HepG2 (cell line): ENCODE results near the gene NUP62. TPM values are rescaled to one million over a fixed set of nuclear protein-coding genes. Genes with fewer than 3 reads are reported as not detected.

Experiments used
- ATAC-seq: fragments of 200-7000 bp; cut with Tn5 transposase; 3 replicates; pipeline ENCODE4 v1.9.1; 2020; ENCODE audit warnings: mild to moderate bottlenecking, moderate library complexity
- BruUV-seq: library from RNA; stranded (reverse); fragments of 400-500 nt; replicated peaks from 2 replicates; lab custom pipeline; 2021; lab: Mats Ljungman, UMichigan
- CTCF ChIA-PET: fragments of 300-600 bp; formaldehyde crosslinking; extraction: SDS; loops from one replicate; lab custom pipeline; 2021; ENCODE audit warnings: low total read pairs, inconsistent platforms, low intra/inter-chr PET ratio; lab: Yijun Ruan, JAX
- POLR2A ChIA-PET: fragments of 350-600 bp; sonication (Branson Sonifier 250); formaldehyde crosslinking; loops from one replicate; lab custom pipeline; 2020; ENCODE audit warnings: antibody characterized with exemption, inconsistent platforms; lab: Yijun Ruan, JAX
- DNase-seq: peaks from one replicate; pipeline ENCODE4 v3.0.0-alpha.2; 2015; ENCODE audit warnings: low spot score
- FAIRE-seq: peaks from 3 replicates; lab custom pipeline; 2011; peaks lifted over from hg19 to GRCh38; lab: Jason Lieb, UNC
- H2AFZ ChIP-seq: one replicate; pipeline ENCODE4 v1.6.1; 2011; ENCODE audit warnings: low read length, inconsistent platforms
- H3K27ac ChIP-seq: fragments of 300-600 bp; 3 replicates; pipeline ENCODE4 v1.8.0; 2011; ENCODE audit warnings: mixed run types, mild to moderate bottlenecking, mixed read lengths, low read length, inconsistent platforms; ENCODE audit not compliant: insufficient read depth; ENCODE audit errors: extremely low read length
- H3K27me3 ChIP-seq, 2 experiments: fragments of 200-600 bp in 1 of 2; 2 replicates in 1 of 2; 3 replicates in 1 of 2; pipeline versions ENCODE4 v1.6.0 to v1.8.0; 2011; ENCODE audit warnings: low read length in 2 of 2, mild to moderate bottlenecking in 2 of 2, moderate library complexity in 2 of 2, inconsistent platforms in 1 of 2; ENCODE audit not compliant: insufficient read depth in 2 of 2, control insufficient read depth in 1 of 2
- H3K36me3 ChIP-seq, 2 experiments: fragments of 200-600 bp in 1 of 2; replicated peaks in 1 of 2; 2 replicates in 1 of 2; 3 replicates in 1 of 2; pipeline versions ENCODE4 v1.5.1 to v1.8.0; 2011; ENCODE audit warnings: low read length in 2 of 2, inconsistent platforms in 1 of 2; ENCODE audit not compliant: insufficient read depth in 2 of 2, control insufficient read depth in 1 of 2
- H3K4me1 ChIP-seq: 2 replicates; pipeline ENCODE4 v1.5.1; 2012; ENCODE audit warnings: low read length, inconsistent platforms; ENCODE audit not compliant: insufficient read depth
- H3K4me2 ChIP-seq: 2 replicates; pipeline ENCODE4 v1.6.0; 2011; ENCODE audit warnings: low read depth, low read length, inconsistent platforms
- H3K4me3 ChIP-seq, 3 experiments: fragments of 200-600 bp in 1 of 3; sonication (generic), shearing (Covaris generic) in 1 of 3; replicated peaks in 1 of 3; 2 replicates each; pipeline ENCODE4 v1.5.1; 2011 to 2016; ENCODE audit warnings: low read length in 3 of 3, inconsistent platforms in 2 of 3, low read depth in 2 of 3, mild to moderate bottlenecking in 2 of 3, control low read depth in 1 of 3, mixed read lengths in 1 of 3; ENCODE audit not compliant: insufficient read depth in 1 of 3
- H3K79me2 ChIP-seq: one replicate; pipeline ENCODE4 v1.6.1; 2011; ENCODE audit warnings: low read length, inconsistent platforms; ENCODE audit not compliant: insufficient read depth
- H3K9ac ChIP-seq: 2 replicates; pipeline ENCODE4 v1.6.0; 2011; ENCODE audit warnings: mild to moderate bottlenecking, low read depth, low read length, inconsistent platforms; ENCODE audit not compliant: insufficient read depth
- H3K9me3 ChIP-seq: 2 replicates; pipeline ENCODE4 v1.5.1; 2012; ENCODE audit warnings: mild to moderate bottlenecking, low read length
- H4K20me1 ChIP-seq: 2 replicates; pipeline ENCODE4 v1.6.0; 2011; ENCODE audit warnings: inconsistent platforms, mild to moderate bottlenecking, low read length, moderate library complexity; ENCODE audit not compliant: insufficient read depth
- ATF1 ChIP-seq: IDR thresholded peaks from 2 replicates; pipeline ENCODE4 v1.6.1; 2016; ENCODE audit warnings: mild to moderate bottlenecking, control low read depth
- GLI4 ChIP-seq: sonication (generic); formaldehyde crosslinking; IDR thresholded peaks from 2 replicates; pipeline ENCODE4 v1.5.1; 2020; ENCODE audit warnings: missing genetic modification reagents, mild to moderate bottlenecking, moderate library complexity, borderline replicate concordance
- IRF2 ChIP-seq: IDR thresholded peaks from 2 replicates; pipeline ENCODE4 v1.6.1; 2018; ENCODE audit warnings: missing genetic modification reagents, missing compliant biosample characterization
- NPAS2 ChIP-seq: sonication (generic); formaldehyde crosslinking; IDR thresholded peaks from 2 replicates; pipeline ENCODE4 v1.8.0; 2022; ENCODE audit warnings: mild to moderate bottlenecking, missing genetic modification reagents, borderline replicate concordance
- SKI ChIP-seq: fragments of 450-650 bp; IDR thresholded peaks from one replicate; pipeline ENCODE4 v1.6.1; 2018; ENCODE audit warnings: mild to moderate bottlenecking; ENCODE audit not compliant: partially characterized antibody
- ZKSCAN1 ChIP-seq: fragments of 150-350 bp; IDR thresholded peaks from 2 replicates; pipeline ENCODE4 v1.6.1; 2014; ENCODE audit warnings: low read length
- ZKSCAN5 ChIP-seq: sonication (generic); formaldehyde crosslinking; IDR thresholded peaks from 2 replicates; pipeline ENCODE4 v1.5.1; 2020; ENCODE audit warnings: mild to moderate bottlenecking, missing genetic modification reagents
- ZKSCAN8 ChIP-seq: IDR thresholded peaks from 2 replicates; pipeline ENCODE4 v1.6.1; 2016; ENCODE audit warnings: borderline replicate concordance, missing genetic modification reagents, missing compliant biosample characterization
- ZNF260 ChIP-seq: sonication (generic); formaldehyde crosslinking; IDR thresholded peaks from 2 replicates; pipeline ENCODE4 v1.4.0; 2020; ENCODE audit warnings: missing genetic modification reagents, low read depth, mild to moderate bottlenecking, borderline replicate concordance
- WGBS: methylation state at CpG from one replicate; pipeline ENCODE4 v1.1.6; 2017; ENCODE audit warnings: low lambda C conversion rate; 5-methylcytosine and 5-hydroxymethylcytosine counted together
- in situ Hi-C: cut with HindIII; loops from 2 replicates; pipeline ENCODE4 v1.10.0; 2017; ENCODE audit warnings: low pct_unique_long_range_greater_than_20kb; ENCODE audit not compliant: extremely low pct_ligation_motif_present
- intact Hi-C: fragments of 100-400 bp; cut with micrococcal nuclease; formaldehyde crosslinking; loops from one replicate; pipeline ENCODE4 v1.10.0; 2022; ENCODE audit not compliant: unreplicated experiment
- polyA plus RNA-seq, 8 experiments: library from polyadenylated mRNA; depleted of rRNA in 3 of 8; stranded (reverse) in 7 of 8; unstranded in 1 of 8; fragments of >200 nt; fragmentation: Illumina TruSeq in 4 of 8; extraction: Trizol in 4 of 8; gene quantifications; 2 replicates each; pipeline versions ENCODE4 v1.2.1 to v1.2.3, GENCODE V29; 2011 to 2016; ENCODE audit warnings: low read depth in 4 of 8, missing spikeins in 1 of 8, mixed read lengths in 1 of 8; ENCODE audit not compliant: insufficient read depth in 1 of 8
- total RNA-seq, 5 experiments: library from RNA; depleted of rRNA; stranded (reverse); fragments of >200 nt; fragmentation: Illumina TruSeq; extraction: Trizol; gene quantifications; 2 replicates each; pipeline ENCODE4 v1.2.3, GENCODE V29; 2016; ENCODE audit warnings: low read depth in 1 of 5
- TF ChIP-seq, protein P1 (sequence below): sonication (generic); formaldehyde crosslinking; IDR thresholded peaks from 2 replicates; pipeline ENCODE4 v1.5.0; 2020; ENCODE audit warnings: mild to moderate bottlenecking, missing genetic modification reagents, moderate library complexity
- TF ChIP-seq, protein P2 (sequence below): sonication (generic); formaldehyde crosslinking; IDR thresholded peaks from 2 replicates; pipeline ENCODE4 v1.4.0; 2020; ENCODE audit warnings: mild to moderate bottlenecking, low read depth, missing genetic modification reagents

Gene NUP62
- total and polyA plus RNA-seq, 2 of the 13 experiments (the other 11 are each of a cell fraction or from before 2014, with no cell fraction given): 16.5 to 41.5 TPM

DNA sequence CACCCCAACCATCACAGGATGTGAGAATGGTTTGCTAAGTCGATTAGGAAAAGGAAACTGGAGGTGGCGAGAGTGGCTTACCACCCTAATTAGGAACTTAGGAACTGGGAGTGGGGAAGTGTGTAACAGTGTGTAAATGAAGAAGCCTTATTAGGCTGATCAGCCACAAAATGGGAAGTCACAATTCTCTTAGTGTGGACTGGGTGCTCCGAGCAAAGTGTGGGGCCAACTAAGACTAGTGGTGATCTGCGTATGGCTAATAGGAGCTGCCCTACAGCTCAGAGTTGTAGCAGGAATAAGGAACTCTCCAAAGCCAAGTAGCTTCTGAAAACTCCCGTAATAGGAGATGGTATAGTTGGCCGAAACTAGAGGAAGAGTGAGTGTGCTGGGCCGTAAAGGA lies 24.1 kb upstream of the NUP62 start:
- BruUV-seq: no TSS peak
- Histone ChIP-seq H2AFZ (no peak overlapping the region), H3K27me3 (peaks cover 0 to 36% of the 10 kb centered on the region in 2 experiments; a peak in 3 of 5 replicates), H3K4me1 (peaks cover 64% of the 10 kb centered on the region), H3K4me2 (no peak overlapping the region), H3K9me3 (no peaks in the 10 kb centered on the region), H3K9ac (no peak overlapping the region), H3K79me2 (no peaks in the 10 kb centered on the region), H3K36me3 (no peaks in the 10 kb centered on the region), H3K27ac (no peak overlapping the region), H3K4me3 (no peak overlapping the region), H4K20me1 (no peaks in the 10 kb centered on the region)
- WGBS: 54% methylated on average over 7 of the region's 7 CpGs
- POLR2A ChIA-PET: interaction anchor here (1.3 to 2.9 kb wide), 2 partner anchors 23 to 24 kb away, joined by 4 to 17 read pairs; partner anchors contain the start of genes ATF5 and NUP62
- CTCF ChIA-PET: no interaction called here
- DNase-seq (no peak), FAIRE-seq (no peak), ATAC-seq (no peak)
- TF ChIP-seq NPAS2 (CRISPR knock-in tag): no peak
- TF ChIP-seq IRF2 (CRISPR knock-in tag): no peak
- no peak for TF ChIP-seq ZKSCAN8
- TF ChIP-seq SKI: no peak
- no peak for TF ChIP-seq ZKSCAN1
- in situ Hi-C loops (no loop called here), intact Hi-C loops (no loop called here)

GRCh38 chr19:49952906-49953305 lies 23.6 kb upstream of the NUP62 start:
- no peaks in the 10 kb centered on the region for H3K9me3 ChIP-seq
- no peak for TF ChIP-seq ATF1
- TF ChIP-seq, protein P1, sequence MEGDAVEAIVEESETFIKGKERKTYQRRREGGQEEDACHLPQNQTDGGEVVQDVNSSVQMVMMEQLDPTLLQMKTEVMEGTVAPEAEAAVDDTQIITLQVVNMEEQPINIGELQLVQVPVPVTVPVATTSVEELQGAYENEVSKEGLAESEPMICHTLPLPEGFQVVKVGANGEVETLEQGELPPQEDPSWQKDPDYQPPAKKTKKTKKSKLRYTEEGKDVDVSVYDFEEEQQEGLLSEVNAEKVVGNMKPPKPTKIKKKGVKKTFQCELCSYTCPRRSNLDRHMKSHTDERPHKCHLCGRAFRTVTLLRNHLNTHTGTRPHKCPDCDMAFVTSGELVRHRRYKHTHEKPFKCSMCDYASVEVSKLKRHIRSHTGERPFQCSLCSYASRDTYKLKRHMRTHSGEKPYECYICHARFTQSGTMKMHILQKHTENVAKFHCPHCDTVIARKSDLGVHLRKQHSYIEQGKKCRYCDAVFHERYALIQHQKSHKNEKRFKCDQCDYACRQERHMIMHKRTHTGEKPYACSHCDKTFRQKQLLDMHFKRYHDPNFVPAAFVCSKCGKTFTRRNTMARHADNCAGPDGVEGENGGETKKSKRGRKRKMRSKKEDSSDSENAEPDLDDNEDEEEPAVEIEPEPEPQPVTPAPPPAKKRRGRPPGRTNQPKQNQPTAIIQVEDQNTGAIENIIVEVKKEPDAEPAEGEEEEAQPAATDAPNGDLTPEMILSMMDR (CRISPR knock-in tag): no peak
- TF ChIP-seq, protein P2, sequence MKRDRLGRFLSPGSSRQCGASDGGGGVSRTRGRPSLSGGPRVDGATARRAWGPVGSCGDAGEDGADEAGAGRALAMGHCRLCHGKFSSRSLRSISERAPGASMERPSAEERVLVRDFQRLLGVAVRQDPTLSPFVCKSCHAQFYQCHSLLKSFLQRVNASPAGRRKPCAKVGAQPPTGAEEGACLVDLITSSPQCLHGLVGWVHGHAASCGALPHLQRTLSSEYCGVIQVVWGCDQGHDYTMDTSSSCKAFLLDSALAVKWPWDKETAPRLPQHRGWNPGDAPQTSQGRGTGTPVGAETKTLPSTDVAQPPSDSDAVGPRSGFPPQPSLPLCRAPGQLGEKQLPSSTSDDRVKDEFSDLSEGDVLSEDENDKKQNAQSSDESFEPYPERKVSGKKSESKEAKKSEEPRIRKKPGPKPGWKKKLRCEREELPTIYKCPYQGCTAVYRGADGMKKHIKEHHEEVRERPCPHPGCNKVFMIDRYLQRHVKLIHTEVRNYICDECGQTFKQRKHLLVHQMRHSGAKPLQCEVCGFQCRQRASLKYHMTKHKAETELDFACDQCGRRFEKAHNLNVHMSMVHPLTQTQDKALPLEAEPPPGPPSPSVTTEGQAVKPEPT: no peak
- TF ChIP-seq ZNF260 (CRISPR knock-in tag): no peak
- no peak for TF ChIP-seq ZKSCAN5 (CRISPR knock-in tag)
- no peak for TF ChIP-seq GLI4
- no peaks in the 10 kb centered on the region for H3K79me2 ChIP-seq
- POLR2A ChIA-PET: interaction anchor here (2.9 kb wide), 1 partner anchor 24 kb away, joined by 17 read pairs; the partner anchor contains the start of genes ATF5 and NUP62
- FAIRE-seq (no peak), DNase-seq (no peak), ATAC-seq (no peak)
- H3K4me3 ChIP-seq: no peak overlapping the region
- no peak overlapping the region for H3K4me2 ChIP-seq
- H3K27ac ChIP-seq: no peak overlapping the region
- no peak overlapping the region for H3K9ac ChIP-seq
- H3K4me1 ChIP-seq: peaks cover 62% of the 10 kb centered on the region
- CTCF ChIA-PET: no interaction called here
- in situ Hi-C loops: no loop called here
- WGBS: 22% methylated on average over 13 of the region's 13 CpGs
- no peak overlapping the region for H2AFZ ChIP-seq
- H3K27me3 ChIP-seq: peaks cover 0 to 32% of the 10 kb centered on the region in 2 experiments; a peak in 3 of 5 replicates
- intact Hi-C loops: no loop called here
- H3K36me3 ChIP-seq: no peaks in the 10 kb centered on the region
- H4K20me1 ChIP-seq: no peaks in the 10 kb centered on the region
- BruUV-seq: no TSS peak
